GM20431 (cell line): Measurements from ENCODE around the gene CD177.
"Not testable (repeated sequence)": the region's sequence is repeated elsewhere in the genome, so short reads cannot be mapped to it uniquely, and the experiment has no call there.

Source experiments
- in situ Hi-C: fragments of 300-500 bp; cut with MseI, MboI; formaldehyde crosslinking; loops from one replicate; pipeline ENCODE4 v1.15.0; 2020; ENCODE audit warnings: low sequenced_read_pairs; ENCODE audit not compliant: unreplicated experiment

CD177 gene

GRCh38 chr19:43331435-43332010 is 22.0 kb upstream of the CD177 start:
- in situ Hi-C loops: no loop called here

GRCh38 chr19:43332058-43332922 is 21.2 kb upstream of the CD177 start:
- in situ Hi-C loops: no loop called here

- in situ Hi-C loops: not testable (repeated sequence)
Observed at GRCh38 chr19:43336508-43336907, 17.0 kb upstream of the CD177 start.

- in situ Hi-C loops: no loop called here
Observed at GRCh38 chr19:43337737-43338136, 15.7 kb upstream of the CD177 start.

GRCh38 chr19:43338530-43338929 is 15.0 kb upstream of the CD177 start:
- in situ Hi-C loops: no loop called here

GRCh38 chr19:43339243-43339930 is 14.1 kb upstream of the CD177 start:
- in situ Hi-C loops: not testable (repeated sequence)

- in situ Hi-C loops: not testable (repeated sequence)
Observed at GRCh38 chr19:43340101-43340500, 13.4 kb upstream of the CD177 start.

GRCh38 chr19:43341098-43341497 is 12.4 kb upstream of the CD177 start:
- in situ Hi-C loops: not testable (repeated sequence)

GRCh38 chr19:43342104-43342503 is 11.4 kb upstream of the CD177 start:
- in situ Hi-C loops: not testable (repeated sequence)

- in situ Hi-C loops: not testable (repeated sequence)
Observed at GRCh38 chr19:43344347-43344925, 9.1 kb upstream of the CD177 start.

GRCh38 chr19:43349813-43350212 is 3.7 kb upstream of the CD177 start:
- in situ Hi-C loops: not testable (repeated sequence)

- in situ Hi-C loops: no loop called here
Observed at GRCh38 chr19:43351998-43352746, 1.3 kb upstream of the CD177 start.

- in situ Hi-C loops: no loop called here
Observed at GRCh38 chr19:43354305-43354627, 780 bp downstream of the CD177 start.

- in situ Hi-C loops: not testable (repeated sequence)
Observed at GRCh38 chr19:43356749-43357148, 3.3 kb downstream of the CD177 start.

GRCh38 chr19:43362179-43362578 is 8.7 kb downstream of the CD177 start:
- in situ Hi-C loops: no loop called here

GRCh38 chr19:43362745-43363144 is 9.3 kb downstream of the CD177 start:
- in situ Hi-C loops: no loop called here

GRCh38 chr19:43365677-43366076 is 12.2 kb downstream of the CD177 start:
- in situ Hi-C loops: not testable (repeated sequence)

GRCh38 chr19:43367822-43368221 is 14.3 kb downstream of the CD177 start:
- in situ Hi-C loops: no loop called here

GRCh38 chr19:43368897-43369296 is 15.4 kb downstream of the CD177 start:
- in situ Hi-C loops: not testable (repeated sequence)

- in situ Hi-C loops: no loop called here
Observed at GRCh38 chr19:43371909-43372308, 18.4 kb downstream of the CD177 start.
